Stimulated activated CD8-positive, alpha-beta memory T cell treated with anti-CD3 and anti-CD28 coated beads, Interleukin-7, amount 100 ng/mL, for 4 hours (primary cell): ENCODE measurements around the gene SRGAP3.

Source experiments
- DNase-seq, 2 donors: peaks; one replicate each; pipeline ENCODE4 v3.0.0-alpha.2; 2020; ENCODE audit warnings: low read depth in 2 of 2

The SRGAP3 gene

DNA sequence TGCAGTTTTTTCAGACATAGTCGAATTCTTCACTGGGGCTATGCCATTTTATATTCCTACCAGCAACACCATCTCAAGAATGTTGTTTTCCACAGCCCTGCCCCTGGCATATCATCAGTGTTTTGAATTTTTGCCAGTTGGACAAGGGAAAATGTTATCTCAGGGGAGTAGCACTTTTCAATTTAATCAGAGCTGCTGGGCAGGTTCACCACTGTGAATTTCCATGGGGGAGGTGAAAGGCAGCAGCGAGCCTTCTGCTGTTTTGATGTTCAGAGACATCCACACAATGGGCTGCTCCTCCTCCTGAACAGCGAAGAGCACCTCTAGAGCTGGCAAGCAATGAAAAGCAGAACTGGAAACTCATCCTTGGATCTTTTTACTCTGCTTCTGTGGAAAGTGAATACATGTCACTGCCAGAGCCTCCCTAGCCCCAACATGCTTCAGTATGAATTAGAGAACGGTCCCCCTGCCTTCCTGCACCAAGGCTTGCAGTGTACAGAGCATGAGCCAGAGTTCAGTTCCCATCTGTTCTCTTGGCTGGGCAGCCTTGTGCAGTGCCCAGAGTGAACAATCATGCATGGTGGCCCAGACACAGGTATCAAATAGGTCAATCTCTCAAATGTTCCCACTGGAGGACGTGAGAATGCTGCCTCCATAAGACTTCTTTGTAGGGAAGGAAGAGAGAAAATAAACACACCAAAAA, 230.0 kb downstream of the SRGAP3 start:
- no peak for DNase-seq

GRCh38 chr3:9015250-9015649, 234.2 kb downstream of the SRGAP3 start:
- no peak for DNase-seq

DNA sequence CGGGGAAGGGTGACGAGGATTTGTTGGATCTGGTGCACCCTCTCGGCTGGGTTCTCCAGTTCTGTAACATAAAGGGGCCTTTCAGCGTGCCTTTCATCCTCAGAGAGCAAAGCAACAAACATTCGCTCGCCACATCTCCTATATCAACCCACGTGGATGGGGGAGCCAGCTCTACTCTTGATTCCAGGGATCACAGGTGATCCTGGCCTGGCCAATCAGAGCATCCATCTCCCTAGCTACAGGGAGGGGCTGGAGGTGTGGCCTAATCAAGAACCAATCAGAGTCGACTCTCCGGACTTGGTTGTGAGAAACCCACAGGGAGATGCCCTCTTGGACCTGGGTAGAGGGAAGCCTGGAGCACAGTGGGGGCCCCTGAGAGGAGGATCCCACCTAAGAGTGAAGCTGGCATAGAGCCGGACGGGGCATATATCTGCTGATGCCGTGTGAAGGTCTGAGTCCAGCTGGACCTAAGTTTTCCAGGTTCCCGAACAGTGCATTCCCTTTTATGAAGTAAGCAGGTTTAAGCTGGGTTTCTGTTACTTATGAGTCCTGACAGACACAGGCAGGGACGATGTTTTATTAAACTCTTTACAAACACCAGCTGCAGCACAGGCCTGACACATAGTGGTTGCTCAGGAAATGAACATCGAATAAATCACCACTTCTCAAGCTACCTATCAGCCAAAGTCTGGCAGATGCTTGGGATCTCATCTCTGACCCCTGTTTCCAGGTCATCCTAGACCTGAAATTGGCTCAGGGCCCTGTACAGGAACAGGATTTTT, 235.5 kb downstream of the SRGAP3 start:
- no peak for DNase-seq

GRCh38 chr3:9012521-9012920, 236.9 kb downstream of the SRGAP3 start:
- no peak for DNase-seq

- DNase-seq = no peak
Observed at GRCh38 chr3:9009976-9010545, 239.4 kb downstream of the SRGAP3 start.

- no peak for DNase-seq
Observed at GRCh38 chr3:9008550-9009255, 240.7 kb downstream of the SRGAP3 start.

- no peak for DNase-seq
Observed at GRCh38 chr3:9007928-9008327, 241.5 kb downstream of the SRGAP3 start.

- no peak for DNase-seq
Observed at GRCh38 chr3:9007213-9007612, 242.2 kb downstream of the SRGAP3 start.

GRCh38 chr3:9000041-9000440, 249.4 kb downstream of the SRGAP3 start:
- DNase-seq = no peak

DNA sequence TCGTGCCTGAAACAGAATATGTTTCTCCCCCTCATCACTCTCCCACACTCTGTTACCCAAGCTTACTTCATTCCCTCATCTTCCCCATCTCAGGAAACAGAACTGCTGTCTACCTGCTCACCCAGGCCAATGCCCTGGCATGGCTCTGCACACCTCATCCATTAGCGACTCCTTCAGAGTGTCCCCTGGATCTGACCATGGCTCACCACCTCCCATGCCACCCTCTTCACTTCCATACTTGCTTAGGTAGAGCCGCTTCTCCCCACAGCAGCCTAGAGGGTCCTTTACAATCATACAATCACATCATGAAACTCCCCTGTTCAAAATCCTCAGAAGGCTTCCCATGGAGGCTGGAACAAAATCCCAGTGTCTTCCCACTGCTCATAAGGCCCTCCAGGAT, 252.3 kb downstream of the SRGAP3 start:
- DNase-seq = no peak

GRCh38 chr3:8996681-8997121, 252.7 kb downstream of the SRGAP3 start:
- no peak for DNase-seq

- no peak for DNase-seq
Observed at GRCh38 chr3:8996216-8996615, 253.2 kb downstream of the SRGAP3 start.

DNA sequence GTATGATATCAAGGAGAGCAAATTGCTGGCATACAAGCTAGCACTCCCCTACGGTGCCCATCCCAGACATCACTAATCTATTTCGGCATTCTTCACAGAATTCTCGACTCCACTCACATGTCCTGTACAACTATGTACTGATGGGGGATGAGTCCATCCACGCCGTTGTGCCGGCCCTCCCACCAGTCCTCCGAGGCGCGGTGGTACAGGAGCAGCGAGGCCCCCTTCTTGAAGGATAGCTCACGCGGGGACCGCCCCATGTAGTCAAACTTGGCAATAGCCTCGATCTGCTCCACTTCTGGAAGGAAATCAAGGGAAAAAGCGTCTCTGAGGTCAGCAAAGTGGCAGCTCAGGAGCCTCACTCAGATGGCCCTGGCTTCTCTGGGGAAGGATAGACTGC, 255.2 kb downstream of the SRGAP3 start:
- no peak for DNase-seq

GRCh38 chr3:8993331-8993730, 256.1 kb downstream of the SRGAP3 start:
- no peak for DNase-seq

DNA sequence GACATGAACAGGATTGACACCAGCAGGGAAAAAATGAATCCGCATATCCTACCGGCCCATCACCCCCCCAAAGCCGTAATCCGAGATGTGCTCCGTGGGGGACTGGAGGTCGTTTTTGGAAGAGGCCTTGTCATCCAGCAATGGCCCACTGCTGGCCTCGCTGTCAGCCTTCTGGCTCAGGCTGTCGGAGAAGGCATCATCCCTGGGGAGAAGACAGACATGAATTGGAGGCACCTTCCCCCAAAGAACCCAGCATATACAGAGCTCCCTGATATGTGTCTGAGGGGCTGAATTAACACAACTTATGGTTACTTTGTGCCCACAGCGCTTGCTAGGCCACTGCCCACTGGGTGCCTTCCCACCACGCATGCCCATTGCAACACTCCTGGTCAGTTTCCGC, 256.6 kb downstream of the SRGAP3 start:
- no peak for DNase-seq

DNA sequence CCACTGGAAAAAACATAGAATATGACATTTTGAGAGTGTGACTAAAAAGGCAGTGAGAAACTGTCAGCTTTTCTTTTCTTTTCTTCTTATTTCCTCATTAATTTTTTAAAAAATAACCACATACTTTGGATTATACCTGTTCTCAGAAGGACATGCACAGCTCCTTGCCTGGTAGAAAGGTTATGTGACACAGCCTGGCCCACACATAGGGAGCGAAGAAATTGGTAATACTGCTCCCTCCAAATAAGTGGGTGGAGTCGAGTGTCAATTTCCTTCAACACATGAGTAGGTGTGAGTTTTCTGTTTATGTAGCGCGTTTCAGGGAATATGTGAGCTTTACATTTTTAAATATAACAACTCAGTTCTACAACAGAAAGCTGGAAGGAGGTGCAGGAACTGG, 257.2 kb downstream of the SRGAP3 start:
- DNase-seq = no peak

- no peak for DNase-seq
Observed at GRCh38 chr3:8990266-8991215, 258.9 kb downstream of the SRGAP3 start.

- no peak for DNase-seq
Observed at GRCh38 chr3:8988791-8989558, 260.5 kb downstream of the SRGAP3 start.

DNA sequence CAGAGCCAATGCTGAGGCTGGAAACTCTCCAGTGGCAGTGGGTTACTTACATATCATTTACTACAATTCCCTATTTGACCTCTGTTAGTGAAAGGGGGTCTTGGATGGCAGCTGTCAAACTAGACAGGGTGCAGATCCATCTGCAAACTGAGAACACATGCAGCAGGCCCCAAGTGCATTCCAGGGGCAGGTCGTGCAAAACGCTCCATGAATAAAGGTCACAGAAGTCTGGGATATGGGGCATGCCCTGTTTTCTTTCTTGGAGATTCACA, 261.1 kb downstream of the SRGAP3 start:
- DNase-seq = no peak

- DNase-seq = peak in 1 of 2 donors; percentile 8
Observed at GRCh38 chr3:8987645-8988383, 261.6 kb downstream of the SRGAP3 start.
